Measurements from ENCODE around the gene STAC3.

Gene STAC3

DNA sequence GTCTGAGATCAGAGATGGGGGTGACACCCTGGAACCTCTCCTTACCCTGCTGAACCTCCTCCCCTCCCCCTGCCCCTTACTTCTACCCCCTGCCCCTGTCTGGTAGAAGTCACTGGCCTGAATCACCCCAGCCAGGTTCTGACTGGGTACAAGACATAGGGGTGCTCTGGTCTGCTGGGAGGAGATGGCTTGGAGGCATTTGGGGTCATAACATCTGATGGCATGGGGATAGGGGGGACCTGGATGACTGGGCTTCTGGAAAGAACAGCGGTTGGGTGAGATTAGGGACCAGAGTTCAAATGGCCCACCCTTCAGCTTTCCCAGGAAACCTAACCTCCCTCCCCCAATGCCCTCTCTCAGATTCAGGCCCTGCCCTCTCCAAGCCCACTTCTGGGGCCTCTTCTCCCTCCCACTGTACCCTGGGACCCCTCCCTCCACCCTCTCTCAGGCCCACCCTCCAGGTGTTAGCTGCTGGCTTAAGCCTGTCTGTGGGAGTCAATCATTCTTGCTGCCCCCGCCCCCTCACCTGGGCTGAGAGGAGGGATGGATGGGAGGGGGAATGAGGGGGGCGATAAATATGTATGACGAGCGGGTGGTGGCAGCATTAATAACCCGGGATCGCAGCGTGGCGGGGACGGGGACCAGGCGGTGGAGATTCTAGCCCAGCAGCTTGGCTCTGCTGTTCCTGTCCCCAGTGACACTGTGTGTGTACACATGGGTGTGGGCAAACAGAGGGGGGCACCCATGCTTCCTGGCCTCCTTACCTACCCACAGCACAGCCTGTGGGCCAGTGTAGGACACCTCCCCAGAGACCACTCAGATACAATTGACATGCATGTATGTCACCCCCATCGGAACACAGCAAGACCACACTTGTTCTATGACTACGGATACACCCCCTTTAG, 28.4 kb downstream of the STAC3 start:
- no peak for DNase-seq

GRCh38 chr12:57221169-57221917, 29.6 kb downstream of the STAC3 start:
- DNase-seq, result no peak

DNA sequence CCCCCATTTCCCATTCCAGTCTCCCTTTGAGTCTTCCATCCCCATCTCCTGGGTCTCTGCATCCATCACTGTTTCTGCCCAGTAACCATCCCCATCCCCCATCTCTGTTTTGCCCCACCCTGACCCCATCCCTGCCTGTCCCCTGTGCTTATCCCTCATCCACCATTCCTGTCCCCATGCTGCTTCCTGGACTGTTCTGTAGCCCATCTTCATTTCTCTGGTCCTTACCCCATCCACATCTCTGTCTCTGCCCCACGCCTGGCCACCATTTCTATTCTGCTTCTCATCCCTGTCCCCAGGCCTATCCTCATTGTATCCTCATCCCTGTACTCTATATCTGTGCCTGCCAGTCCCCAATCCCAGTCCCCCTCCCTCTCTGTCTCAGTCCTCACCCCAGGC, 30.2 kb downstream of the STAC3 start:
- DNase-seq, result no peak

- no peak for DNase-seq
Measured at GRCh38 chr12:57219993-57220754, 30.8 kb downstream of the STAC3 start.

GRCh38 chr12:57219205-57219992, 31.6 kb downstream of the STAC3 start:
- DNase-seq, result no peak

GRCh38 chr12:57218030-57218853, 32.7 kb downstream of the STAC3 start:
- no peak for DNase-seq

DNA sequence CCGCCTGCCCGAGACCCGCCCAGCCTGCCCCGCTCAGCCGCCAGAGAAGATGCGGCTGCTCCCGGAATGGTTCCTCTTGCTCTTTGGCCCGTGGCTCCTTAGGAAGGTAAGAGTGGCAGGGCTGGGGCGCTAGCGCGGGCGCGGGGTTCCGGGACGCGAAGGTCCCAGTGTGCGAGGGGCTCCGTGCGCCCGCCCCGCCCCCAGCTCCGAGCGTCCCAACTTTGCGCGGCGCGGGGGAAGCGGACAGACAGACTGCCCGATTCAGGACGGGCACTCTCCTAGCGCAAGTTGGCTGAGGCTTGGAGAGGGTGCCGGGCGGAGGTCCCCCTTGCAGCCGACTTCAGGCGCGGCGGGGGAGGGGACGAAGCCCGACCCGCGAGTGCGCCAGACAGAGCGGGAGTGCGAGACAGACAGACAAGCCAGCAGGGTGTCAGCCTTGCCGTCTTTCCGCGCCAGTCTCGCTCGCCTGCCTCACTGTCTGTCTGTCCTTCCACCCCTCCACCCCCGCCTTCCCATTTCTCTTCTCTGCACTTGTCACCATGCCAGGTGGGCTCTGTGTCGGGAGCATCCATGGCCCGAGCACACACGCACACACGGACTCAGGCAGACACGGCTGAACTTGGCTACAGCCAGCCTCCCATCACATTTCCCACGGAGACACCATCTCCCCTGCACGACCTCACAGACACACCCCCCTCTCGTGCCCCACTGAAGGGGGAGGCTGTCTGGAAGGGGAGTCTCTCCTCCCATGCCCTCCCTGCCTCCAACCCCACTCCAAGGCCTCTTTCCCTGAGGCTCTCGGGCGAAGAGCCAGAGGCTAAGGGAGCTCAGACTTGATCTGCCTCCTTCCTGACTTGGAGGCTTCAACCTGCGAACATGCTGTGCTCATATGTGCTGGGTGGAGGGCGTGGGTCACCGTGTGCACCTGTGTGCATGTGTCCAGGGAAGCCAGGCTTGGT, 33.8 kb downstream of the STAC3 start:
- DNase-seq, result no peak

- DNase-seq, result peak; percentile 63
Measured at GRCh38 chr12:57216014-57216911, 34.7 kb downstream of the STAC3 start, which contains the start of gene NXPH4. Gene NXPH4, plus strand, starts transcription at chr12:57216794. Its CDS starts 176 bp downstream, at chr12:57216970.

GRCh38 chr12:57215668-57216013, 35.3 kb downstream of the STAC3 start:
- DNase-seq, result no peak

DNA sequence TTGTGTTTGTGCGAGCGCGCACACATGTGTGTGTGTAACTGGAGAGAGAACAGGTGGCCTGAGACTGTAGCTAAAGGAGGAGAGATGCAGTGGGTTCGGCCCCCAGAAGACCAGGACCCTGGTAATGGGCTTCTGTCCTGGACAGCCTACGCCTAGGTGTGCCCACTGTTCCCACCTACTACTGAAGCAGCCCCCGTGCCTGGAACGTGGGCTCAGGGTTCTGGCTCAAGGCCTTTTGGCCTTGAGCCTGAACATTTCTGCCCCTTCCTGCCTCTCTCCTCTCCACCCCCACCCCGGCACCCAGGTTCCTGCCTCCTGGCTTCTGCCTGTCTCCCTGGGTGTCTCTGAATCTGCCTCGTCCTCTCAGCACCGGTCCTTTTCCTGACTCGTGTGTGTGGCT, 35.9 kb downstream of the STAC3 start:
- no peak for DNase-seq

DNA sequence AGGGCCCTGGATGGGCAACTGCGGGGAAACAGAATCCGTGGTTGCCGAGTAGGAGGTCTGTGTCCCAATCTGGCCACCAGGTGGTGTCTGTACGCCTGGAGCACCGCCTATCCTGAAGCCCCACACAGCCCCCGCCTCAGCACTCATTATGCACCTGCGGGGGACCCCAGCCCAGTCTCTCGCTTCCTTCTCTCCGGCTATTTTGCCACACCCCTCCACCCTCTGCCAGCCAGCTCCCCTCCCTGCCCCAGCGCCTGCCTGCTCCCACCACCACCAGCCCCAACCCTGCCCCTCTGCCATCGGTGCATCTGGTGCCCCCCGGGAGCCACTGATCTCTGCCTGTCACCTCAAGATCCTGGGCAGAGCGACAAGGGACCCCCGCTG, 36.6 kb downstream of the STAC3 start:
- DNase-seq, result peak; percentile 83

DNA sequence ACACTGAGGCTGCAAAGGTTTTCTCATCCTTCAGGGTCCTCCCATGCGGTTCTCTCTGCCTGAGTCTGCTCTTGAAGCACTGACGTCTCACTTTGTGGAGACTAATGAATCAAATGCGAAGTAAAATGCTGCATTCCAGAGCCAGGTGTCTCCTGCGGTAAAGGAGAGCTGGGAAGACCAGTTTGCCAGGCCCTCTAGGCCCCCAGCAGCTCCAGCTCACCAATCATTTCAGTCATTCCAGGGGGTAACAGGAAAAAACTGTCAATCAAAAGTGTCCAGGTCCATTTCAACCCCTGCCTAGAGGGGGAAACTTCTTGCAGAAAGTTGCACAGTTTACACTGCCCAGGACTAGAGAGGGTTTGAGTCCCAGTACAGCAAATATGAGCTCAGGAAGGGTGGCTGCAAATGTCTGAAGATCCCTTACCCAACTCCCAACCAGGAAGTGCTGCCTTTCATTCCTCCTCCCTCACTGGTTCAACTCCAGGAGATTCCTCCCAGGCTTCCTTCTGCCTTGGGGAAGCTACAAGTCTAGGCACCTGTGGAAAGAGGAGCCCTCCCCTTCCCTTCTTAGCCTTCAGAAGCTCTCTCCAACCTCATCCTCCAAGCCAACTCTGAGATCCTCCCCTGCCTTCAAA, 37.1 kb downstream of the STAC3 start:
- DNase-seq, result no peak

DNA sequence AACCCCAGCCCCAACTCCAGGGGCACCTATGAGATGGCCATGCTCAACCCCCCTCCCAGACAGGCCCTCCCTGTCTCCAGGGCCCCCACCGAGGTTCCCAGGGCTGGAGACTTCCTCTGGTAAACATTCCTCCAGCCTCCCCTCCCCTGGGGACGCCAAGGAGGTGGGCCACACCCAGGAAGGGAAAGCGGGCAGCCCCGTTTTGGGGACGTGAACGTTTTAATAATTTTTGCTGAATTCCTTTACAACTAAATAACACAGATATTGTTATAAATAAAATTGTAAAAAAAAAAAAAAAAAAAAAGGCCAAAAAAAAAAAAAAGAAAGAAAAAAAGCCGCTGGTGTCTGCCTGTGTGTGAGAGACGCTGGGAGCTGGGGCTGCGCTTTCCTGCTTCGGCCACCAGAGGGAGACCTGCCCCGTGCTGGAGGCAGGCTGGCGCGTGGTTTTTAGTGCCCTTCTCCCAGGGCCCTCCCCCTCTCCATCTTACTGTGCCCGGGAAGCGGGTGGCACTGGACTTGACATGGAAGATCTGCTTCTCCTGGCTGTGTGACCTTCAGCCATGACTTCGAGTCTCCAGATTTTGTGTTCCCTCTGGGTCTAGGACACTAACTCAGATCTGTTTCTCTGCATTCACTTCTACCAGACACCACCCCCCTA, 37.8 kb downstream of the STAC3 start:
- peak; percentile 82 for DNase-seq

DNA sequence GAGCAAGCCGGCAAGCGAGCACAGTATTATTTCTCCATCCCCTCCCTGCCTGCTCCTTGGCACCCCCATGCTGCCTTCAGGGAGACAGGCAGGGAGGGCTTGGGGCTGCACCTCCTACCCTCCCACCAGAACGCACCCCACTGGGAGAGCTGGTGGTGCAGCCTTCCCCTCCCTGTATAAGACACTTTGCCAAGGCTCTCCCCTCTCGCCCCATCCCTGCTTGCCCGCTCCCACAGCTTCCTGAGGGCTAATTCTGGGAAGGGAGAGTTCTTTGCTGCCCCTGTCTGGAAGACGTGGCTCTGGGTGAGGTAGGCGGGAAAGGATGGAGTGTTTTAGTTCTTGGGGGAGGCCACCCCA, 38.3 kb downstream of the STAC3 start:
- no peak for DNase-seq

DNA sequence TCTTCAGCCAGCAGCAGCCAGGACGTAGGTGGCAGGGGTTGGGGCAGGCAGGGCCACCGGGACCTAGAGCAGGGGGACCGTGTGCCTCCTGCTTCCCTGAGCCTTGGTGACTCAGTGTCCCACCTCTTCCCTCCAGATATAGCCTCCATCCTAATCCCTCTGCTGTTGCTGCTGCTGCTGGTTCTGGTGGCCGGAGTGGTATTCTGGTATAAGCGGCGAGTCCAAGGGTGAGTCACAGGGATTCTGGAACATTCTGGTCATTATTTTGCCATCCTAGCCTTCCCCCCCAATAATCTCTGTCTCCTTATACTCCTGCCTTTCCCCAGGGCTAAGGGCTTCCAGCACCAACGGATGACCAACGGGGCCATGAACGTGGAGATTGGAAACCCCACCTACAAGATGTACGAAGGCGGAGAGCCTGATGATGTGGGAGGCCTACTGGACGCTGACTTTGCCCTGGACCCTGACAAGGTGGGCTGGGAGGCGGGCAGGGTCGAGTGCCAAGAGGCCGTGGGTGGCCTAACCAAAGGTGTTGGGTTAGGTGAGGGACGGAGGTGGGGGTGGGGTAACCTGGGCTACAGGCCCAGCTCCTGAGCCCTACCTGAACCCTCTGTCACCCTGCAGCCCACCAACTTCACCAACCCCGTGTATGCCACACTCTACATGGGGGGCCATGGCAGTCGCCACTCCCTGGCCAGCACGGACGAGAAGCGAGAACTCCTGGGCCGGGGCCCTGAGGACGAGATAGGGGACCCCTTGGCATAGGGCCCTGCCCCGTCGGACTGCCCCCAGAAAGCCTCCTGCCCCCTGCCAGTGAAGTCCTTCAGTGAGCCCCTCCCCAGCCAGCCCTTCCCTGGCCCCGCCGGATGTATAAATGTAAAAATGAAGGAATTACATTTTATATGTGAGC, 38.9 kb downstream of the STAC3 start:
- DNase-seq, result no peak

- no peak for DNase-seq
Measured at GRCh38 chr12:57210926-57211692, 39.9 kb downstream of the STAC3 start.
